ENCODE measurements around the gene NMD3.

Gene NMD3

DNA sequence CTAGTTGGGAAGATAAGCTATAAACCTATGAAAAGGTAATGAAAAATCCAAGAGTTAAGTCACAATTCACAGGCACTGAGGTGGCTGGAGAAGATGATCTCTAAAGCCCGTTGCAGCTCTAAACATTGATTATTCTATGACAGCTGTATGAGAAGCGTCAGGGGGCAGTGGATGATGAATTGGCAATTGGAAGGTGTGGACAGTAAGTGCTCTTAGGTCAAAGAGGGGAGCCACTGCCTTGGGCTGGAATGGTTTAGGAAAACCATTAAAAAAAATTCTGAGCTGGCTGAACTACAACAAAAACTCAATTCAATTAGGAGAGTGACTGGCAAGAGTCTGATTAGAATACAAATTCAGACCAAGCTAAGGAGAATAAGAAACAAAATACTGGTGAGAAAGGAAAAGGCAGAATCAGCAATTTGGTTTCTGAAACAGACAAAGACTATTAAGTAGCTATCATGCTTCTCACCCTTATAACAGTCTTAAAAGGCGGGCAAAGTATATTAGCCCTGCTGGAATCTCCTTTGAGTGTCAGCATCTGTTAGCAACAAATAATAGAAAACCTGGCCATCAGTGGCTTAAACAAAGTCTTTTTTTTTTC lies 8.8 kb upstream of the NMD3 start:
- ATAC-seq (ENCODE audit: insufficient read depth, low read depth): no peak

GRCh38 chr3:161212906-161213305 lies 8.2 kb upstream of the NMD3 start:
- no peaks in the 10 kb centered on the region for H3K27me3 ChIP-seq (ENCODE audit: insufficient read depth, low read length, poor library complexity)
- TF ChIP-seq EZH2 (IDR thresholded peaks at IDR 0.05; ENCODE audit: borderline replicate concordance, low read depth, low read length, severe bottlenecking) (no peak), CTCF (IDR thresholded peaks at IDR 0.05; ENCODE audit: borderline replicate concordance, extremely low read depth, low read length, poor library complexity, severe bottlenecking) (no peak)
- H3K79me2 ChIP-seq (ENCODE audit: insufficient read depth, low read length): no peaks in the 10 kb centered on the region
- ATAC-seq (ENCODE audit: insufficient read depth, low read depth) (no peak), DNase-seq (no peak)
- H3K9ac ChIP-seq (ENCODE audit: low read depth, low read length): no peak overlapping the region
- H3K4me1 ChIP-seq (ENCODE audit: insufficient read depth, low read length): no peaks in the 10 kb centered on the region
- no peak overlapping the region for H3K4me2 ChIP-seq (ENCODE audit: insufficient read depth, low read length)
- H3K9me3 ChIP-seq (ENCODE audit: insufficient read depth, low read length, severe bottlenecking): no peaks in the 10 kb centered on the region
- H3K36me3 ChIP-seq (ENCODE audit: insufficient read depth, low read length): no peaks in the 10 kb centered on the region
- no peak overlapping the region for H2AFZ ChIP-seq (ENCODE audit: low read depth, low read length)
- H4K20me1 ChIP-seq (ENCODE audit: insufficient read depth, low read length): no peaks in the 10 kb centered on the region
- H3K27ac ChIP-seq (ENCODE audit: low read length): no peak overlapping the region
- H3K4me3 ChIP-seq (ENCODE audit: low read depth in 1 of 2, low read length in 2 of 2): no peak overlapping the region

More for the DNA sequence above, 8.8 kb upstream of the NMD3 start:
- no peak for TF ChIP-seq EZH2 (IDR thresholded peaks at IDR 0.05; ENCODE audit: borderline replicate concordance, low read depth, low read length, severe bottlenecking)
- TF ChIP-seq CTCF (IDR thresholded peaks at IDR 0.05; ENCODE audit: borderline replicate concordance, extremely low read depth, low read length, poor library complexity, severe bottlenecking): no peak
- Histone ChIP-seq H3K4me2 (ENCODE audit: insufficient read depth, low read length) (no peak overlapping the region), H3K4me1 (ENCODE audit: insufficient read depth, low read length) (no peaks in the 10 kb centered on the region), H4K20me1 (ENCODE audit: insufficient read depth, low read length) (no peaks in the 10 kb centered on the region), H3K79me2 (ENCODE audit: insufficient read depth, low read length) (no peaks in the 10 kb centered on the region), H2AFZ (ENCODE audit: low read depth, low read length) (no peak overlapping the region), H3K27ac (ENCODE audit: low read length) (no peak overlapping the region), H3K36me3 (ENCODE audit: insufficient read depth, low read length) (no peaks in the 10 kb centered on the region), H3K9ac (ENCODE audit: low read depth, low read length) (no peak overlapping the region), H3K27me3 (ENCODE audit: insufficient read depth, low read length, poor library complexity) (no peaks in the 10 kb centered on the region), H3K9me3 (ENCODE audit: insufficient read depth, low read length, severe bottlenecking) (no peaks in the 10 kb centered on the region), H3K4me3 (ENCODE audit: low read depth in 1 of 2, low read length in 2 of 2) (no peak overlapping the region)
- DNase-seq: no peak

DNA sequence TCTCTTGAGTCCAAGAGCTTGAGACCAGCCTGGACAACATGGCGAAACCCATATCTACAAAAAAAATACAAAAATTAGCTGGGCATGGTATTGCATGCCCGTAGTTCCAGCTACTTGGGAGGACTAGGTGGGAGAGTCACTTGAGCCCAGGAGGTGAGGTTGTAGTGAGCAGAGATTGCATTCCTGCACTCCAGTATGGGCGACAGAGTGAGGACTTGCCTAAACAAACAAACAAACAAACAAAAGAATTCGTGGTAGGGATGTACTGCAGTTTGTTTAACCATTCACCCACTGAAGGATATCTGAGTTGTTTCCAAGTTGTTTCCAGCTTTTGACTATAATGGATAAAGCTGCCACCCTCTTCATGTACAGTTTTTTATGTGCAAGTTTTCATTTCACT lies 7.5 kb upstream of the NMD3 start:
- TF ChIP-seq CTCF (IDR thresholded peaks at IDR 0.05; ENCODE audit: borderline replicate concordance, extremely low read depth, low read length, poor library complexity, severe bottlenecking) (no peak), EZH2 (IDR thresholded peaks at IDR 0.05; ENCODE audit: borderline replicate concordance, low read depth, low read length, severe bottlenecking) (no peak)
- Histone ChIP-seq H3K4me2 (ENCODE audit: insufficient read depth, low read length) (no peak overlapping the region), H3K27me3 (ENCODE audit: insufficient read depth, low read length, poor library complexity) (no peaks in the 10 kb centered on the region), H3K9ac (ENCODE audit: low read depth, low read length) (no peak overlapping the region), H3K27ac (ENCODE audit: low read length) (no peak overlapping the region), H3K36me3 (ENCODE audit: insufficient read depth, low read length) (no peaks in the 10 kb centered on the region), H3K79me2 (ENCODE audit: insufficient read depth, low read length) (no peaks in the 10 kb centered on the region), H3K9me3 (ENCODE audit: insufficient read depth, low read length, severe bottlenecking) (no peaks in the 10 kb centered on the region), H3K4me3 (ENCODE audit: low read depth in 1 of 2, low read length in 2 of 2) (no peak overlapping the region), H4K20me1 (ENCODE audit: insufficient read depth, low read length) (no peaks in the 10 kb centered on the region), H2AFZ (ENCODE audit: low read depth, low read length) (no peak overlapping the region), H3K4me1 (ENCODE audit: insufficient read depth, low read length) (no peaks in the 10 kb centered on the region)
- no peak for ATAC-seq (ENCODE audit: insufficient read depth, low read depth)
- DNase-seq: no peak

Data from DND-41 (cell line).